Thoracic aorta (tissue), 2 donors: ENCODE data around the gene PDZK1IP1. TPM values are rescaled to one million over a fixed set of nuclear protein-coding genes. Genes with fewer than 3 reads are reported as not detected.

ENCODE experiments used
- ATAC-seq: fragments of 150-250 bp; one replicate; pipeline ENCODE4 v1.8.0; 2017; ENCODE audit warnings: low read depth; ENCODE audit not compliant: insufficient number of reproducible peaks, low FRiP score
- DNase-seq: peaks from one replicate; pipeline ENCODE4 v3.0.0-alpha.2; 2020; ENCODE audit warnings: low spot score
- H3K27ac ChIP-seq, 2 donors: fragments of 200-600 bp; sonication (generic); 1 replicate in 1 of 2; 2 replicates in 1 of 2; pipeline ENCODE4 v1.5.1; 2016; ENCODE audit warnings: mild to moderate bottlenecking in 2 of 2, moderate library complexity in 2 of 2
- H3K27me3 ChIP-seq: fragments of 200-600 bp; sonication (generic); replicated peaks from 2 replicates; pipeline ENCODE4 v1.6.0; 2016; ENCODE audit warnings: mild to moderate bottlenecking; ENCODE audit not compliant: insufficient read depth
- H3K36me3 ChIP-seq: fragments of 200-600 bp; sonication (generic); one replicate; pipeline ENCODE4 v1.5.1; 2016
- H3K4me1 ChIP-seq, 2 donors: fragments of 200-600 bp; sonication (generic); 1 replicate in 1 of 2; 2 replicates in 1 of 2; pipeline versions ENCODE4 v1.5.1 to v1.6.0; 2016; ENCODE audit warnings: low read depth in 2 of 2, mild to moderate bottlenecking in 1 of 2; ENCODE audit not compliant: control insufficient read depth in 1 of 2
- H3K4me3 ChIP-seq: fragments of 200-600 bp; sonication (generic); 2 replicates; pipeline ENCODE4 v1.5.1; 2016; ENCODE audit warnings: mild to moderate bottlenecking
- H3K9me3 ChIP-seq: fragments of 200-600 bp; sonication (generic); 2 replicates; pipeline ENCODE4 v1.5.1; 2016
- CTCF ChIP-seq: fragments of 200-600 bp; sonication (generic); IDR thresholded peaks from one replicate; pipeline ENCODE4 v1.5.1; 2019; ENCODE audit warnings: antibody characterized with exemption
- total RNA-seq, 2 donors: library from RNA; depleted of rRNA; stranded (reverse); fragments of >200 nt; gene quantifications; one replicate each; pipeline versions ENCODE4 v1.1.0 to v1.2.3, GENCODE V29; 2016

Gene PDZK1IP1
- total RNA-seq, 2 donors from 2014 or later: not detected

GRCh38 chr1:47229031-47229885, 39.4 kb upstream of the PDZK1IP1 start:
- Histone ChIP-seq H3K36me3 (no peaks in the 10 kb centered on the region), H3K4me1 (peaks cover 20 to 31% of the 10 kb centered on the region in 2 donors), H3K4me3 (peak overlapping the region; percentile 71), H3K27me3 (peaks cover 29% of the 10 kb centered on the region), H3K9me3 (no peaks in the 10 kb centered on the region), H3K27ac (peak overlapping the region in 1 of 2 donors; percentile 50)
- ATAC-seq (no peak), DNase-seq (no peak)
- TF ChIP-seq CTCF: no peak

- Histone ChIP-seq H3K27me3 (peaks cover 31% of the 10 kb centered on the region), H3K4me1 (peaks cover 20 to 31% of the 10 kb centered on the region in 2 donors), H3K9me3 (no peaks in the 10 kb centered on the region), H3K27ac (no peak overlapping the region), H3K36me3 (no peaks in the 10 kb centered on the region), H3K4me3 (no peak overlapping the region)
- no peak for ATAC-seq
- no peak for DNase-seq
- no peak for TF ChIP-seq CTCF
Observed at GRCh38 chr1:47228644-47229030, 38.8 kb upstream of the PDZK1IP1 start.

- Histone ChIP-seq H3K36me3 (no peaks in the 10 kb centered on the region), H3K27me3 (peaks cover 31% of the 10 kb centered on the region), H3K9me3 (no peaks in the 10 kb centered on the region), H3K4me3 (no peak overlapping the region), H3K4me1 (peaks cover 20 to 31% of the 10 kb centered on the region in 2 donors), H3K27ac (no peak overlapping the region)
- DNase-seq: no peak
- no peak for ATAC-seq
- TF ChIP-seq CTCF: no peak
Observed at GRCh38 chr1:47227341-47228232, 37.8 kb upstream of the PDZK1IP1 start.

DNA sequence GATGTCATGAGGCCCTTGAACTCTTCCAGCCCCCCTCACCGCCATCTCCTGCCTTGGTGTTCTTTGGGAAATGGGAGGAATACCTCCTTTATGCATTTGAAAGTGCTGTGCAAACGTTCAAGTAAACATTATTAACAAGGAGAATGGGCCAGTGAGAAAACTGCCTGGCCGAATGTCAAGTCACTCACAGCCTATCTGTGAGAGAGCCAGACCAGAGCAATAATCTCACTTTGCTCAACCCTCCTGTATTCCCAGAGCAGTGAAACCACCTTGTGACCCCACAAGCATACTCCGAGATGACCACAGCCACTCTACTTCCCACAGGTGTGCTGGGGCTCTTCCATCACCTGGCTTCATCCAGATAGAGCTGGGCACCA, 37.0 kb upstream of the PDZK1IP1 start:
- no peak for ATAC-seq
- Histone ChIP-seq H3K27ac (no peak overlapping the region), H3K36me3 (no peaks in the 10 kb centered on the region), H3K9me3 (no peaks in the 10 kb centered on the region), H3K4me3 (no peak overlapping the region), H3K27me3 (peaks cover 31% of the 10 kb centered on the region), H3K4me1 (peaks cover 19 to 31% of the 10 kb centered on the region in 2 donors)
- no peak for TF ChIP-seq CTCF
- no peak for DNase-seq
